HepG2 (cell line): ENCODE measurements around the gene CD300LG. TPM values are rescaled to one million over a fixed set of nuclear protein-coding genes. Genes with fewer than 3 reads are reported as not detected.
A peak's percentile ranks its signal among the peaks of the same experiment; 100 is the strongest.

Experiments used
- ATAC-seq: fragments of 200-7000 bp; cut with Tn5 transposase; 3 replicates; pipeline ENCODE4 v1.9.1; 2020; ENCODE audit warnings: mild to moderate bottlenecking, moderate library complexity
- BruUV-seq: library from RNA; stranded (reverse); fragments of 400-500 nt; replicated peaks from 2 replicates; lab custom pipeline; 2021; lab: Mats Ljungman, UMichigan
- CTCF ChIA-PET: fragments of 300-600 bp; formaldehyde crosslinking; extraction: SDS; loops from one replicate; lab custom pipeline; 2021; ENCODE audit warnings: low total read pairs, inconsistent platforms, low intra/inter-chr PET ratio; lab: Yijun Ruan, JAX
- POLR2A ChIA-PET: fragments of 350-600 bp; sonication (Branson Sonifier 250); formaldehyde crosslinking; loops from one replicate; lab custom pipeline; 2020; ENCODE audit warnings: antibody characterized with exemption, inconsistent platforms; lab: Yijun Ruan, JAX
- DNase-seq: peaks from one replicate; pipeline ENCODE4 v3.0.0-alpha.2; 2015; ENCODE audit warnings: low spot score
- FAIRE-seq: peaks from 3 replicates; lab custom pipeline; 2011; peaks lifted over from hg19 to GRCh38; lab: Jason Lieb, UNC
- H2AFZ ChIP-seq: one replicate; pipeline ENCODE4 v1.6.1; 2011; ENCODE audit warnings: low read length, inconsistent platforms
- H3K27ac ChIP-seq: fragments of 300-600 bp; 3 replicates; pipeline ENCODE4 v1.8.0; 2011; ENCODE audit warnings: mixed run types, mild to moderate bottlenecking, mixed read lengths, low read length, inconsistent platforms; ENCODE audit not compliant: insufficient read depth; ENCODE audit errors: extremely low read length
- H3K27me3 ChIP-seq, 2 experiments: fragments of 200-600 bp in 1 of 2; 2 replicates in 1 of 2; 3 replicates in 1 of 2; pipeline versions ENCODE4 v1.6.0 to v1.8.0; 2011; ENCODE audit warnings: low read length in 2 of 2, mild to moderate bottlenecking in 2 of 2, moderate library complexity in 2 of 2, inconsistent platforms in 1 of 2; ENCODE audit not compliant: insufficient read depth in 2 of 2, control insufficient read depth in 1 of 2
- H3K36me3 ChIP-seq, 2 experiments: fragments of 200-600 bp in 1 of 2; replicated peaks in 1 of 2; 2 replicates in 1 of 2; 3 replicates in 1 of 2; pipeline versions ENCODE4 v1.5.1 to v1.8.0; 2011; ENCODE audit warnings: low read length in 2 of 2, inconsistent platforms in 1 of 2; ENCODE audit not compliant: insufficient read depth in 2 of 2, control insufficient read depth in 1 of 2
- H3K4me1 ChIP-seq: 2 replicates; pipeline ENCODE4 v1.5.1; 2012; ENCODE audit warnings: low read length, inconsistent platforms; ENCODE audit not compliant: insufficient read depth
- H3K4me2 ChIP-seq: 2 replicates; pipeline ENCODE4 v1.6.0; 2011; ENCODE audit warnings: low read depth, low read length, inconsistent platforms
- H3K4me3 ChIP-seq, 3 experiments: fragments of 200-600 bp in 1 of 3; sonication (generic), shearing (Covaris generic) in 1 of 3; replicated peaks in 1 of 3; 2 replicates each; pipeline ENCODE4 v1.5.1; 2011 to 2016; ENCODE audit warnings: low read length in 3 of 3, inconsistent platforms in 2 of 3, low read depth in 2 of 3, mild to moderate bottlenecking in 2 of 3, control low read depth in 1 of 3, mixed read lengths in 1 of 3; ENCODE audit not compliant: insufficient read depth in 1 of 3
- H3K79me2 ChIP-seq: one replicate; pipeline ENCODE4 v1.6.1; 2011; ENCODE audit warnings: low read length, inconsistent platforms; ENCODE audit not compliant: insufficient read depth
- H3K9ac ChIP-seq: 2 replicates; pipeline ENCODE4 v1.6.0; 2011; ENCODE audit warnings: mild to moderate bottlenecking, low read depth, low read length, inconsistent platforms; ENCODE audit not compliant: insufficient read depth
- H3K9me3 ChIP-seq: 2 replicates; pipeline ENCODE4 v1.5.1; 2012; ENCODE audit warnings: mild to moderate bottlenecking, low read length
- H4K20me1 ChIP-seq: 2 replicates; pipeline ENCODE4 v1.6.0; 2011; ENCODE audit warnings: inconsistent platforms, mild to moderate bottlenecking, low read length, moderate library complexity; ENCODE audit not compliant: insufficient read depth
- ATF3 ChIP-seq: sonication (generic); formaldehyde crosslinking; IDR thresholded peaks from 2 replicates; pipeline ENCODE4 v1.4.0; 2020; ENCODE audit warnings: missing genetic modification reagents
- EZH2 ChIP-seq: conservative IDR thresholded peaks from 2 replicates; pipeline ENCODE4 v1.6.1; 2012; ENCODE audit warnings: mild to moderate bottlenecking, low read depth, low read length, moderate library complexity
- KDM2A ChIP-seq: sonication (generic); formaldehyde crosslinking; IDR thresholded peaks from 2 replicates; pipeline ENCODE4 v1.4.0; 2020; ENCODE audit warnings: low read depth, missing genetic modification reagents, borderline replicate concordance
- KDM5B ChIP-seq: sonication (generic); formaldehyde crosslinking; IDR thresholded peaks from 2 replicates; pipeline ENCODE4 v1.4.0; 2020; ENCODE audit warnings: missing genetic modification reagents, mild to moderate bottlenecking, borderline replicate concordance
- MAX ChIP-seq: IDR thresholded peaks from 2 replicates; pipeline ENCODE4 v1.6.1; 2012; ENCODE audit warnings: inconsistent platforms
- MIXL1 ChIP-seq: IDR thresholded peaks from 2 replicates; pipeline ENCODE4 v1.6.1; 2016
- MXD1 ChIP-seq: sonication (generic); formaldehyde crosslinking; IDR thresholded peaks from 2 replicates; pipeline ENCODE4 v1.4.0; 2020; ENCODE audit warnings: mild to moderate bottlenecking, missing genetic modification reagents
- SKIL ChIP-seq: sonication (generic); formaldehyde crosslinking; IDR thresholded peaks from 2 replicates; pipeline ENCODE4 v1.8.0; 2022; ENCODE audit warnings: missing genetic modification reagents, mild to moderate bottlenecking, moderate library complexity, borderline replicate concordance
- ZFP91 ChIP-seq: sonication (generic); formaldehyde crosslinking; IDR thresholded peaks from 2 replicates; pipeline ENCODE4 v1.9.0; 2022; ENCODE audit warnings: missing genetic modification reagents, mild to moderate bottlenecking, borderline replicate concordance
- ZFYVE20 ChIP-seq: sonication (generic); formaldehyde crosslinking; IDR thresholded peaks from 2 replicates; pipeline ENCODE4 v1.8.0; 2023; ENCODE audit warnings: low read depth, mild to moderate bottlenecking, moderate library complexity, missing genetic modification reagents, borderline replicate concordance
- ZNF263 ChIP-seq: sonication (generic); formaldehyde crosslinking; IDR thresholded peaks from 2 replicates; pipeline ENCODE4 v1.4.0; 2020; ENCODE audit warnings: missing genetic modification reagents
- ZNF275 ChIP-seq: sonication (generic); formaldehyde crosslinking; IDR thresholded peaks from 2 replicates; pipeline ENCODE4 v1.8.0; 2022; ENCODE audit warnings: missing genetic modification reagents, mild to moderate bottlenecking, inconsistent platforms, borderline replicate concordance
- ZNF317 ChIP-seq: sonication (generic); formaldehyde crosslinking; IDR thresholded peaks from 2 replicates; pipeline ENCODE4 v1.5.0; 2020; ENCODE audit warnings: mild to moderate bottlenecking, missing genetic modification reagents
- ZNF446 ChIP-seq: sonication (generic); formaldehyde crosslinking; IDR thresholded peaks from 2 replicates; pipeline ENCODE4 v1.5.0; 2020; ENCODE audit warnings: mild to moderate bottlenecking, missing genetic modification reagents
- ZNF749 ChIP-seq: sonication (generic); formaldehyde crosslinking; IDR thresholded peaks from 2 replicates; pipeline ENCODE4 v1.8.0; 2022; ENCODE audit warnings: mild to moderate bottlenecking, missing genetic modification reagents, moderate library complexity, borderline replicate concordance
- ZNF839 ChIP-seq: sonication (generic); formaldehyde crosslinking; IDR thresholded peaks from 2 replicates; pipeline ENCODE4 v1.4.0; 2020; ENCODE audit warnings: missing genetic modification reagents, mild to moderate bottlenecking, borderline replicate concordance
- WGBS: methylation state at CpG from one replicate; pipeline ENCODE4 v1.1.6; 2017; ENCODE audit warnings: low lambda C conversion rate; 5-methylcytosine and 5-hydroxymethylcytosine counted together
- in situ Hi-C: cut with HindIII; loops from 2 replicates; pipeline ENCODE4 v1.10.0; 2017; ENCODE audit warnings: low pct_unique_long_range_greater_than_20kb; ENCODE audit not compliant: extremely low pct_ligation_motif_present
- intact Hi-C: fragments of 100-400 bp; cut with micrococcal nuclease; formaldehyde crosslinking; loops from one replicate; pipeline ENCODE4 v1.10.0; 2022; ENCODE audit not compliant: unreplicated experiment
- polyA plus RNA-seq, 8 experiments: library from polyadenylated mRNA; depleted of rRNA in 3 of 8; stranded (reverse) in 7 of 8; unstranded in 1 of 8; fragments of >200 nt; fragmentation: Illumina TruSeq in 4 of 8; extraction: Trizol in 4 of 8; gene quantifications; 2 replicates each; pipeline versions ENCODE4 v1.2.1 to v1.2.3, GENCODE V29; 2011 to 2016; ENCODE audit warnings: low read depth in 4 of 8, missing spikeins in 1 of 8, mixed read lengths in 1 of 8; ENCODE audit not compliant: insufficient read depth in 1 of 8
- total RNA-seq, 5 experiments: library from RNA; depleted of rRNA; stranded (reverse); fragments of >200 nt; fragmentation: Illumina TruSeq; extraction: Trizol; gene quantifications; 2 replicates each; pipeline ENCODE4 v1.2.3, GENCODE V29; 2016; ENCODE audit warnings: low read depth in 1 of 5

Gene CD300LG
- total and polyA plus RNA-seq, 2 of the 13 experiments (the other 11 are each of a cell fraction or from before 2014, with no cell fraction given) = not detected

GRCh38 chr17:43907425-43907981 lies 60.5 kb downstream of the CD300LG start, which contains the start of gene MPP2:
MPP2 (minus strand) TSS chr17:43907536; CDS start chr17:43904460, 3,076 bp downstream.
- no peaks in the 10 kb centered on the region for H3K9me3 ChIP-seq
- no peak within 1 kb of the TSS for H2AFZ ChIP-seq
- ChIA-PET POLR2A (no interaction called here), CTCF (no interaction called here)
- in situ Hi-C loops = no loop called here
- ATAC-seq (peak; percentile 72), FAIRE-seq (no peak), DNase-seq (peak; percentile 20)
- peaks cover 29% of the 10 kb centered on the region for H3K4me1 ChIP-seq
- WGBS = 4% methylated on average over 32 of the region's 36 CpGs
- peak within 1 kb of the TSS; percentile 48 to 69 (median 60); a peak in 5 of 6 replicates for H3K4me3 ChIP-seq
- no TSS peak for BruUV-seq
- H4K20me1 ChIP-seq = peaks cover 2% of the 10 kb centered on the region; the same call in 1 of the 2 replicates
- peak within 1 kb of the TSS; percentile 4; the same call in 1 of the 2 replicates for H3K9ac ChIP-seq
- peak within 1 kb of the TSS; percentile 63 for H3K4me2 ChIP-seq
- H3K79me2 ChIP-seq = no peaks in the 10 kb centered on the region
- no peaks in the 10 kb centered on the region for H3K36me3 ChIP-seq
- intact Hi-C loops = no loop called here
- peaks cover 18 to 84% of the 10 kb centered on the region in 2 experiments for H3K27me3 ChIP-seq
- no peak within 1 kb of the TSS for H3K27ac ChIP-seq
- TF ChIP-seq ZFP91 (CRISPR knock-in tag) (peak; percentile 97), ZNF839 (no peak), ZNF446 (CRISPR knock-in tag) (0 out of 2 replicates have a peak, but pooled peaks have one; percentile 17), ZNF317 (CRISPR knock-in tag) (peak; percentile 74; the same call in 1 of the 2 replicates), KDM5B (0 out of 2 replicates have a peak, but pooled peaks have one; percentile 31), SKIL (no peak), MIXL1 (CRISPR knock-in tag) (no peak), EZH2 (peak; percentile 91), ATF3 (CRISPR knock-in tag) (no peak), ZNF275 (CRISPR knock-in tag) (no peak), ZFYVE20 (CRISPR knock-in tag) (no peak), KDM2A (CRISPR knock-in tag) (peak; percentile 26; the same call in 1 of the 2 replicates), MXD1 (peak; percentile 28; the same call in 1 of the 2 replicates), MAX (0 out of 2 replicates have a peak, but pooled peaks have one; percentile 28), ZNF749 (CRISPR knock-in tag) (no peak), ZNF263 (CRISPR knock-in tag) (no peak)
